HepG2 (cell line): ENCODE data around the gene OPRL1. TPM values are rescaled to one million over a fixed set of nuclear protein-coding genes. Genes with fewer than 3 reads are reported as not detected.

Experiments
- BRD4 ChIP-seq: sonication (generic); formaldehyde crosslinking; IDR thresholded peaks from 2 replicates; pipeline ENCODE4 v1.4.0; 2020; ENCODE audit warnings: missing genetic modification reagents
- CBX2 ChIP-seq, 2 experiments: fragments of 200-600 bp in 1 of 2; sonication (generic); formaldehyde crosslinking in 1 of 2; IDR thresholded peaks; 2 replicates each; pipeline versions ENCODE4 v1.7.0 to v1.8.1; 2018 to 2022; ENCODE audit warnings: low read depth in 2 of 2, low read length in 1 of 2, mild to moderate bottlenecking in 1 of 2, missing genetic modification reagents in 1 of 2
- GZF1 ChIP-seq: sonication (generic); formaldehyde crosslinking; IDR thresholded peaks from 2 replicates; pipeline ENCODE4 v1.5.1; 2020; ENCODE audit warnings: mild to moderate bottlenecking, missing genetic modification reagents
- HNRNPL ChIP-seq: fragments of 200-400 bp; formaldehyde crosslinking; IDR thresholded peaks from 2 replicates; pipeline ENCODE4 v1.6.1; 2017; ENCODE audit warnings: mild to moderate bottlenecking, low read depth, low read length
- KDM6A ChIP-seq: IDR thresholded peaks from 2 replicates; pipeline ENCODE4 v1.6.1; 2016; ENCODE audit warnings: low read depth
- KLF16 ChIP-seq, 2 experiments: sonication (generic) in 1 of 2; formaldehyde crosslinking in 1 of 2; IDR thresholded peaks; 2 replicates each; pipeline versions ENCODE4 v1.6.1 to v1.8.0; 2016 to 2023; ENCODE audit warnings: missing genetic modification reagents in 2 of 2, missing compliant biosample characterization in 1 of 2
- MAFF ChIP-seq: IDR thresholded peaks from 2 replicates; pipeline ENCODE4 v1.6.1; 2011; ENCODE audit warnings: low read depth, low read length, improper control_type of control experiment
- RXRB ChIP-seq: IDR thresholded peaks from 2 replicates; pipeline ENCODE4 v1.6.1; 2016; ENCODE audit warnings: borderline replicate concordance, missing genetic modification reagents, missing compliant biosample characterization
- SMARCE1 ChIP-seq: fragments of 450-650 bp; IDR thresholded peaks from 2 replicates; pipeline ENCODE4 v1.6.1; 2017; ENCODE audit warnings: borderline replicate concordance
- SMC3 ChIP-seq: IDR thresholded peaks from 2 replicates; pipeline ENCODE4 v1.6.1; 2011; ENCODE audit warnings: low read length, improper control_type of control experiment
- SP4 ChIP-seq: sonication (generic); formaldehyde crosslinking; IDR thresholded peaks from 2 replicates; pipeline ENCODE4 v1.8.1; 2023; ENCODE audit warnings: mild to moderate bottlenecking, missing genetic modification reagents
- U2AF1 ChIP-seq: fragments of 200-400 bp; formaldehyde crosslinking; optimal IDR thresholded peaks from 2 replicates; pipeline ENCODE3; 2017; ENCODE audit warnings: mild to moderate bottlenecking, low read depth, low read length
- ZC3H13 ChIP-seq: sonication (generic); formaldehyde crosslinking; IDR thresholded peaks from 2 replicates; pipeline ENCODE4 v1.8.1; 2023; ENCODE audit warnings: mild to moderate bottlenecking, missing genetic modification reagents, moderate library complexity
- ZNF136 ChIP-seq: sonication (generic); formaldehyde crosslinking; IDR thresholded peaks from 2 replicates; pipeline ENCODE4 v1.8.1; 2022; ENCODE audit warnings: low read depth, mild to moderate bottlenecking, moderate library complexity, missing genetic modification reagents
- ZNF275 ChIP-seq: sonication (generic); formaldehyde crosslinking; IDR thresholded peaks from 2 replicates; pipeline ENCODE4 v1.8.0; 2022; ENCODE audit warnings: missing genetic modification reagents, mild to moderate bottlenecking, inconsistent platforms, borderline replicate concordance
- ZNF660 ChIP-seq: sonication (generic); formaldehyde crosslinking; IDR thresholded peaks from 2 replicates; pipeline ENCODE4 v1.5.1; 2020; ENCODE audit warnings: mild to moderate bottlenecking, low read depth, missing genetic modification reagents, borderline replicate concordance
- ZNF670 ChIP-seq: sonication (generic); formaldehyde crosslinking; IDR thresholded peaks from 2 replicates; pipeline ENCODE4 v1.8.0; 2022; ENCODE audit warnings: mild to moderate bottlenecking, missing genetic modification reagents, borderline replicate concordance
- ZNF772 ChIP-seq: sonication (generic); formaldehyde crosslinking; IDR thresholded peaks from 2 replicates; pipeline ENCODE4 v1.5.0; 2020; ENCODE audit warnings: mild to moderate bottlenecking, missing genetic modification reagents
- polyA plus RNA-seq, 8 experiments: library from polyadenylated mRNA; depleted of rRNA in 3 of 8; stranded (reverse) in 7 of 8; unstranded in 1 of 8; fragments of >200 nt; fragmentation: Illumina TruSeq in 4 of 8; extraction: Trizol in 4 of 8; gene quantifications; 2 replicates each; pipeline versions ENCODE4 v1.2.1 to v1.2.3, GENCODE V29; 2011 to 2016; ENCODE audit warnings: low read depth in 4 of 8, missing spikeins in 1 of 8, mixed read lengths in 1 of 8; ENCODE audit not compliant: insufficient read depth in 1 of 8
- total RNA-seq, 5 experiments: library from RNA; depleted of rRNA; stranded (reverse); fragments of >200 nt; fragmentation: Illumina TruSeq; extraction: Trizol; gene quantifications; 2 replicates each; pipeline ENCODE4 v1.2.3, GENCODE V29; 2016; ENCODE audit warnings: low read depth in 1 of 5
- TF ChIP-seq, protein P1 (sequence below): sonication (generic); formaldehyde crosslinking; IDR thresholded peaks from 2 replicates; pipeline ENCODE4 v1.5.0; 2020; ENCODE audit warnings: missing genetic modification reagents
- TF ChIP-seq, protein P2 (sequence below): sonication (generic); formaldehyde crosslinking; conservative IDR thresholded peaks from 2 replicates; pipeline ENCODE4 v1.4.0; 2020; ENCODE audit warnings: missing genetic modification reagents
- TF ChIP-seq, protein P3 (sequence below): sonication (generic); formaldehyde crosslinking; IDR thresholded peaks from 2 replicates; pipeline ENCODE4 v1.4.0; 2020; ENCODE audit warnings: missing genetic modification reagents, borderline replicate concordance
- TF ChIP-seq, protein P4 (sequence below): sonication (generic); formaldehyde crosslinking; IDR thresholded peaks from 2 replicates; pipeline ENCODE4 v1.5.1; 2020; ENCODE audit warnings: missing genetic modification reagents, mild to moderate bottlenecking, borderline replicate concordance

The OPRL1 gene
- total and polyA plus RNA-seq, 2 of the 13 experiments (the other 11 are each of a cell fraction or from before 2014, with no cell fraction given), result 0.35 to 0.71 TPM

DNA sequence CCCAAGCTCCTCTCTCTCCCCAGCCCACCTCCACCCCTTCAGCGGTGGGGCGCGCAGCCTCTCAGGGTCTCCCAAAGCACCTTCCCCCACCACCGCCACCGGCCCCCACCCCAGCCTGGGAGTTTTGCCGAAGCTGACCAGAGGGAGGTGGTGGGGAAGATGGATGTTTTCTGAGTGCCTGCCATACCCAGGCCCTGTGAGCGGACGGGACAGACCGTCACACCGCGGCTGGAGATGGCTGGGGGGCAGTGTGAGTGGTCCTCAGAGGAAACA is 38.2 kb upstream of the OPRL1 start (continued):
- peak in 1 of 2 experiments; percentile 84; a peak in 1 of 4 replicates for TF ChIP-seq KLF16 (CRISPR knock-in tag; IDR thresholded peaks at IDR 0.05)
- no peak for TF ChIP-seq RXRB (CRISPR knock-in tag)
- no peak for TF ChIP-seq ZNF275 (CRISPR knock-in tag)
- TF ChIP-seq U2AF1, result peak; percentile 31
- TF ChIP-seq, protein P1, sequence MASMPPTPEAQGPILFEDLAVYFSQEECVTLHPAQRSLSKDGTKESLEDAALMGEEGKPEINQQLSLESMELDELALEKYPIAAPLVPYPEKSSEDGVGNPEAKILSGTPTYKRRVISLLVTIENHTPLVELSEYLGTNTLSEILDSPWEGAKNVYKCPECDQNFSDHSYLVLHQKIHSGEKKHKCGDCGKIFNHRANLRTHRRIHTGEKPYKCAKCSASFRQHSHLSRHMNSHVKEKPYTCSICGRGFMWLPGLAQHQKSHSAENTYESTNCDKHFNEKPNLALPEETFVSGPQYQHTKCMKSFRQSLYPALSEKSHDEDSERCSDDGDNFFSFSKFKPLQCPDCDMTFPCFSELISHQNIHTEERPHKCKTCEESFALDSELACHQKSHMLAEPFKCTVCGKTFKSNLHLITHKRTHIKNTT, result 0 out of 2 replicates have a peak, but pooled peaks have one; percentile 7
- TF ChIP-seq, protein P2, sequence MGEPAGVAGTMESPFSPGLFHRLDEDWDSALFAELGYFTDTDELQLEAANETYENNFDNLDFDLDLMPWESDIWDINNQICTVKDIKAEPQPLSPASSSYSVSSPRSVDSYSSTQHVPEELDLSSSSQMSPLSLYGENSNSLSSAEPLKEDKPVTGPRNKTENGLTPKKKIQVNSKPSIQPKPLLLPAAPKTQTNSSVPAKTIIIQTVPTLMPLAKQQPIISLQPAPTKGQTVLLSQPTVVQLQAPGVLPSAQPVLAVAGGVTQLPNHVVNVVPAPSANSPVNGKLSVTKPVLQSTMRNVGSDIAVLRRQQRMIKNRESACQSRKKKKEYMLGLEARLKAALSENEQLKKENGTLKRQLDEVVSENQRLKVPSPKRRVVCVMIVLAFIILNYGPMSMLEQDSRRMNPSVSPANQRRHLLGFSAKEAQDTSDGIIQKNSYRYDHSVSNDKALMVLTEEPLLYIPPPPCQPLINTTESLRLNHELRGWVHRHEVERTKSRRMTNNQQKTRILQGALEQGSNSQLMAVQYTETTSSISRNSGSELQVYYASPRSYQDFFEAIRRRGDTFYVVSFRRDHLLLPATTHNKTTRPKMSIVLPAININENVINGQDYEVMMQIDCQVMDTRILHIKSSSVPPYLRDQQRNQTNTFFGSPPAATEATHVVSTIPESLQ (CRISPR knock-in tag), result no peak
- TF ChIP-seq GZF1 (CRISPR knock-in tag), result no peak
- TF ChIP-seq, protein P3, sequence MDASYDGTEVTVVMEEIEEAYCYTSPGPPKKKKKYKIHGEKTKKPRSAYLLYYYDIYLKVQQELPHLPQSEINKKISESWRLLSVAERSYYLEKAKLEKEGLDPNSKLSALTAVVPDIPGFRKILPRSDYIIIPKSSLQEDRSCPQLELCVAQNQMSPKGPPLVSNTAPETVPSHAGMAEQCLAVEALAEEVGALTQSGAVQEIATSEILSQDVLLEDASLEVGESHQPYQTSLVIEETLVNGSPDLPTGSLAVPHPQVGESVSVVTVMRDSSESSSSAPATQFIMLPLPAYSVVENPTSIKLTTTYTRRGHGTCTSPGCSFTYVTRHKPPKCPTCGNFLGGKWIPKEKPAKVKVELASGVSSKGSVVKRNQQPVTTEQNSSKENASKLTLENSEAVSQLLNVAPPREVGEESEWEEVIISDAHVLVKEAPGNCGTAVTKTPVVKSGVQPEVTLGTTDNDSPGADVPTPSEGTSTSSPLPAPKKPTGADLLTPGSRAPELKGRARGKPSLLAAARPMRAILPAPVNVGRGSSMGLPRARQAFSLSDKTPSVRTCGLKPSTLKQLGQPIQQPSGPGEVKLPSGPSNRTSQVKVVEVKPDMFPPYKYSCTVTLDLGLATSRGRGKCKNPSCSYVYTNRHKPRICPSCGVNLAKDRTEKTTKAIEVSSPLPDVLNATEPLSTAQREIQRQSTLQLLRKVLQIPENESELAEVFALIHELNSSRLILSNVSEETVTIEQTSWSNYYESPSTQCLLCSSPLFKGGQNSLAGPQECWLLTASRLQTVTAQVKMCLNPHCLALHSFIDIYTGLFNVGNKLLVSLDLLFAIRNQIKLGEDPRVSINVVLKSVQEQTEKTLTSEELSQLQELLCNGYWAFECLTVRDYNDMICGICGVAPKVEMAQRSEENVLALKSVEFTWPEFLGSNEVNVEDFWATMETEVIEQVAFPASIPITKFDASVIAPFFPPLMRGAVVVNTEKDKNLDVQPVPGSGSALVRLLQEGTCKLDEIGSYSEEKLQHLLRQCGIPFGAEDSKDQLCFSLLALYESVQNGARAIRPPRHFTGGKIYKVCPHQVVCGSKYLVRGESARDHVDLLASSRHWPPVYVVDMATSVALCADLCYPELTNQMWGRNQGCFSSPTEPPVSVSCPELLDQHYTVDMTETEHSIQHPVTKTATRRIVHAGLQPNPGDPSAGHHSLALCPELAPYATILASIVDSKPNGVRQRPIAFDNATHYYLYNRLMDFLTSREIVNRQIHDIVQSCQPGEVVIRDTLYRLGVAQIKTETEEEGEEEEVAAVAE (CRISPR knock-in tag), result no peak
- no peak for TF ChIP-seq ZNF136 (CRISPR knock-in tag)
- TF ChIP-seq ZNF660, result no peak
- TF ChIP-seq ZNF670 (CRISPR knock-in tag), result no peak
- 0 out of 2 replicates have a peak, but pooled peaks have one; percentile 4 for TF ChIP-seq SP4 (CRISPR knock-in tag)
- no peak; the same call in 1 of the 2 replicates for TF ChIP-seq HNRNPL
- TF ChIP-seq BRD4 (CRISPR knock-in tag), result 0 out of 2 replicates have a peak, but pooled peaks have one; percentile 60
- no peak for TF ChIP-seq KDM6A (CRISPR knock-in tag)
- TF ChIP-seq CBX2 (IDR thresholded peaks at IDR 0.05; ENCODE audit: low read depth, low read length), result no peak
- TF ChIP-seq CBX2 (CRISPR knock-in tag; IDR thresholded peaks at IDR 0.05; ENCODE audit: low read depth), result no peak
- no peak for TF ChIP-seq MAFF
- TF ChIP-seq SMC3, result no peak
- TF ChIP-seq ZNF772, result no peak
- TF ChIP-seq ZC3H13 (CRISPR knock-in tag), result peak; percentile 12; the same call in 1 of the 2 replicates
- no peak for TF ChIP-seq SMARCE1
- TF ChIP-seq, protein P4, sequence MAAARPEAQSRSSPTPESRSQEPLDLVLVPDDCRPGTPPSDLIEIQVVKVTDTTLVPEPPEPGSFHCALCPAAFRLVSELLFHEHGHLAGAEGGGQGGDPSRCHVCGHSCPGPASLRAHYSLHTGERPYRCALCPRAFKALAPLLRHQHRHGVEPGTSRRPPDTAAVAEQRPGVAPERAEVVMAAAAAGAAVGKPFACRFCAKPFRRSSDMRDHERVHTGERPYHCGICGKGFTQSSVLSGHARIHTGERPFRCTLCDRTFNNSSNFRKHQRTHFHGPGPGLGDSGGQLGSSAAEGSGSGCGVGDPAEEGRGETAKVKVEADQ (CRISPR knock-in tag), result no peak; the same call in 1 of the 2 replicates
